ENCODE measurements around the gene AHSA1. TPM values are rescaled to one million over a fixed set of nuclear protein-coding genes. Genes with fewer than 3 reads are reported as not detected.
"Not testable (repeated sequence)": the region's sequence is repeated elsewhere in the genome, so short reads cannot be mapped to it uniquely, and the experiment has no call there.

AHSA1 gene
- total RNA-seq: 100 to 1,000 TPM in 3 of 7 donors, 10 to 100 TPM in 4; 57.3 to 127 (median 96.6) TPM
- 100 to 1,000 TPM in 1 of 2 donors, 10 to 100 TPM in 1; 77.4 to 205 TPM for polyA plus RNA-seq
- long read RNA-seq, donor 1, transcript AHSA1-201 (9 exons, 1,402 nt): major isoform, 129 of 148 reads
- long read RNA-seq, donor 1, transcript AHSA1-202 (9 exons, 1,173 nt): minor isoform, 6 of 148 reads
- long read RNA-seq, donor 1, partial matches to known transcripts: 4 of 148 reads
- long read RNA-seq, donor 1, other reads (novel, unspliced or antisense): 3 of 148 reads
- long read RNA-seq, donor 2, transcript AHSA1-201 (9 exons, 1,402 nt): major isoform, 78 of 91 reads
- long read RNA-seq, donor 2, transcript AHSA1-202 (9 exons, 1,173 nt): minor isoform, 5 of 91 reads
- long read RNA-seq, donor 2, partial matches to known transcripts: 0 of 91 reads
- long read RNA-seq, donor 2, other reads (novel, unspliced or antisense): 0 of 91 reads
- long read RNA-seq, donor 3, transcript AHSA1-201 (9 exons, 1,402 nt): major isoform, 49 of 54 reads
- long read RNA-seq, donor 3, partial matches to known transcripts: 2 of 54 reads
- long read RNA-seq, donor 3, other reads (novel, unspliced or antisense): 3 of 54 reads

DNA sequence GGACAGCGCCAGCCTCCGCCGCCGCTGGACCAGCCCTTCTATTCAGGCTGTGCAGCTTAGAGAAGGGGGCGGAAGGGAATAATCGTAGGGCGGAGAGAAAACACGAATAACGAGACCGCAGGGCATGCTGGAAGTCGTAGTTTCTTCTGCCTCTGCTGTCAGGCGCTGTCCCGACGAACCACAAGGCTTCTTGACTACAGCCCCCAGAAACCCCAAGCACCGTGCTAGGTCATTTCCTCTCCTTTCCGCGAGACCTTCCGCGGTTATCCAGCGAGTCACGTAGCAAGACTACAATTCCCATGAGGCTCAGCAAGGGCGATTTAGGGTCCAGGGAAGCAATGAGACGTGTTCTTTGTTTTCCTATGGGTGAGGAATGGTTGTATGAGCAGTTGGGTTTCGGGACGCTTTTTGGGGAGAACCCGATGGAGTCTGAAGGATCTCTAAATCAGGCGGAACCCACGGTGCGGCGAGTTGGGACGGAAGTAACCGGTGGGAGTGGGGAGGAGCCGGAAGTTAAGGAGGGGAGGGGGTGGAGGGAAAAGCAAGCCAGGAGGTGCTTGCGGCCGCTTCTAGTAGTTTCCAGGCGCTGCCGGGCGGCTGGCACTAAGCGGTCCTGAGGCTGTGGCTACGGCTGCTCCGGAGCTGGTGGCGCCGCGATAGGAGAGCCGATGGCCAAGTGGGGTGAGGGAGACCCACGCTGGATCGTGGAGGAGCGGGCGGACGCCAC lies at the start of gene AHSA1, which contains the start of gene VIPAS39:
Gene AHSA1 (plus strand): TSS at position 572 of the 727 bp plus-strand sequence. CDS start 97 bp downstream, at position 669.
Gene VIPAS39 (minus strand): TSS at position 80 of the 727 bp plus-strand sequence. CDS start 3,499 bp downstream, outside the sequence.
- intact Hi-C loops (cut with DNase I): loop anchor here in 2 of 4 donors (5.0 to 10.0 kb wide), 3 partner anchors 97 to 135 kb away; partner anchors contain the start of genes GSTZ1 (in 2 of the 2) and POMT2 (in 2 of the 2)
- Histone ChIP-seq H3K4me3 (peak within 1 kb of the TSS; percentile 82), H3K9me3 (no peaks in the 10 kb centered on the region), H3K27me3 (no peaks in the 10 kb centered on the region), H3K36me3 (no peaks in the 10 kb centered on the region), H3K4me1 (ENCODE audit: insufficient read depth) (no peaks in the 10 kb centered on the region), H3K27ac (peak within 1 kb of the TSS; percentile 84 to 97)
- DNase-seq: peak; percentile 91 to 95 (median 92)
- WGBS, 3 donors: 0 to 1% (median 0%) methylated on average over 50 of the region's 50 CpGs
- peak; percentile 62 for TF ChIP-seq POLR2A (IDR thresholded peaks at IDR 0.05)
- no peak for TF ChIP-seq EP300 (IDR thresholded peaks at IDR 0.05)

- Histone ChIP-seq H3K27ac (no peak overlapping the region), H3K27me3 (no peaks in the 10 kb centered on the region), H3K4me3 (no peak overlapping the region), H3K9me3 (no peaks in the 10 kb centered on the region), H3K36me3 (no peaks in the 10 kb centered on the region), H3K4me1 (ENCODE audit: insufficient read depth) (peaks cover 1% of the 10 kb centered on the region)
- TF ChIP-seq POLR2A (IDR thresholded peaks at IDR 0.05) (no peak), EP300 (IDR thresholded peaks at IDR 0.05) (no peak), CTCF (IDR thresholded peaks at IDR 0.05) (no peak)
- DNase-seq: no peak
- intact Hi-C loops (cut with DNase I): no loop called here
- WGBS, 3 donors: 50 to 59% (median 50%) methylated on average over 3 of the region's 3 CpGs
Observed at GRCh38 chr14:77409131-77409533, 48.8 kb upstream of the AHSA1 start.

DNA sequence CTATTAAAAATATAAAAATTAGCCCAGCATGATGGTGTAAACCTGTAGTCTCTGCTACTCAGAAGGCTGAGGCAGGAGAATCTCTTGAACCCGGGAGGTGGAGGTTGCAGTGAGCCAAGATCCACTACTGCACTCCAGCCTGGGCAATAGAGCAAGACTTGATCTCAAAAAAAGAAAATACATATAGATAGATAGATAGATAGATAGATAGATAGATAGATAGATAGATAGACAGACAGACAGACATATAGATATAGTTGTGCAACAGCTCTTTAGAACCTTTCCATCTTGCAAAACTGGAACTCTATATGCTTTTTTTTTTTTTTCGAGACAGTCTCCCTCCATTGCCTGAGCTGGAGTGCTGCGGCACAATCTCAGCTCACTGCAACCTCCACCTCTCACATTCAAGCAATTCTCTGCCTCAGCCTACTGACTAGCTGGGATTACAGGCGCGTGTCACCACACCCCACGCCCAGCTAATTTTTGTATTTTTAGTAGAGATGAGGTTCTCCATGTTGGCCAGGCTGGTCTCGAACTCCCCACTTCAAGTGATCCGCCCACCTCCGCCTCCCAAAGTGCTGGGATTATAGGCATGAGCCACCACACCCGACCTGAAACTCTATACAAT lies 42.4 kb upstream of the AHSA1 start:
- 93 to 95% (median 94%) methylated on average over 10 of the region's 10 CpGs for WGBS, 3 donors
- DNase-seq; H3K27ac ChIP-seq; H3K4me1 ChIP-seq (ENCODE audit: insufficient read depth); H3K36me3 ChIP-seq; H3K27me3 ChIP-seq; intact Hi-C loops (cut with DNase I); H3K4me3 ChIP-seq; H3K9me3 ChIP-seq: not testable (repeated sequence)

GRCh38 chr14:77416098-77416497 lies 41.8 kb upstream of the AHSA1 start:
- WGBS, 3 donors: 89 to 98% (median 95%) methylated on average over 2 to 3 of the region's 3 CpGs
- intact Hi-C loops (cut with DNase I); H3K4me3 ChIP-seq: not testable (repeated sequence)

GRCh38 chr14:77416836-77417235 lies 41.1 kb upstream of the AHSA1 start:
- no peak overlapping the region for H3K4me3 ChIP-seq
- no peak for TF ChIP-seq CTCF (IDR thresholded peaks at IDR 0.05)
- no peak for TF ChIP-seq POLR2A (IDR thresholded peaks at IDR 0.05)
- TF ChIP-seq EP300 (IDR thresholded peaks at IDR 0.05): no peak
- H3K27me3 ChIP-seq: no peaks in the 10 kb centered on the region
- no peaks in the 10 kb centered on the region for H3K36me3 ChIP-seq
- DNase-seq: no peak
- 84 to 89% (median 86%) methylated on average over 7 to 8 of the region's 8 CpGs for WGBS, 3 donors
- no peaks in the 10 kb centered on the region for H3K9me3 ChIP-seq
- no peaks in the 10 kb centered on the region for H3K4me1 ChIP-seq (ENCODE audit: insufficient read depth)
- intact Hi-C loops (cut with DNase I): no loop called here
- no peak overlapping the region for H3K27ac ChIP-seq

More at GRCh38 chr14:77416098-77416497, 41.8 kb upstream of the AHSA1 start:
- not testable (repeated sequence) for H3K27me3 ChIP-seq; H3K27ac ChIP-seq; H3K36me3 ChIP-seq; H3K4me1 ChIP-seq (ENCODE audit: insufficient read depth); H3K9me3 ChIP-seq; DNase-seq
